Liver (tissue), 3 donors: ENCODE measurements around the gene POPDC2.

ENCODE experiments used
- CTCF ChIP-seq: fragments of 150-350 bp; IDR thresholded peaks from 2 replicates; pipeline ENCODE4 v1.5.1; 2017; ENCODE audit warnings: improper control_type of control experiment, low read depth, low read length; ENCODE audit not compliant: missing input control
- FOXA1 ChIP-seq: IDR thresholded peaks from 2 replicates; pipeline ENCODE4 v1.6.1; 2016; ENCODE audit warnings: antibody characterized with exemption
- FOXA2 ChIP-seq: IDR thresholded peaks from 2 replicates; pipeline ENCODE4 v1.6.1; 2016; ENCODE audit warnings: antibody characterized with exemption
- GABPA ChIP-seq, 2 donors: IDR thresholded peaks in 1 of 2; conservative IDR thresholded peaks in 1 of 2; 2 replicates each; pipeline ENCODE4 v1.6.1; 2016; ENCODE audit warnings: antibody characterized with exemption in 2 of 2, mild to moderate bottlenecking in 1 of 2, moderate library complexity in 1 of 2
- HNF4A ChIP-seq, 2 donors: conservative IDR thresholded peaks; 2 replicates each; pipeline ENCODE4 v1.6.1; 2016; ENCODE audit warnings: antibody characterized with exemption in 2 of 2, mild to moderate bottlenecking in 2 of 2
- JUND ChIP-seq, 2 donors: IDR thresholded peaks; 2 replicates each; pipeline ENCODE4 v1.6.1; 2016; ENCODE audit warnings: antibody characterized with exemption in 2 of 2
- RAD21 ChIP-seq, 2 donors: IDR thresholded peaks; 2 replicates each; pipeline ENCODE4 v1.6.1; 2016; ENCODE audit warnings: antibody characterized with exemption in 2 of 2, mild to moderate bottlenecking in 2 of 2
- REST ChIP-seq: IDR thresholded peaks from 2 replicates; pipeline ENCODE4 v1.6.1; 2016; ENCODE audit warnings: antibody characterized with exemption, mild to moderate bottlenecking
- SP1 ChIP-seq: IDR thresholded peaks from 2 replicates; pipeline ENCODE4 v1.6.1; 2018; ENCODE audit warnings: antibody characterized with exemption, mild to moderate bottlenecking
- TAF1 ChIP-seq: conservative IDR thresholded peaks from 2 replicates; pipeline ENCODE4 v1.6.1; 2016; ENCODE audit warnings: antibody characterized with exemption, mild to moderate bottlenecking
- YY1 ChIP-seq: IDR thresholded peaks from 2 replicates; pipeline ENCODE4 v1.6.1; 2016; ENCODE audit warnings: antibody characterized with exemption, mild to moderate bottlenecking
- TF ChIP-seq, protein P1 (sequence below): IDR thresholded peaks from 2 replicates; pipeline ENCODE4 v1.6.1; 2016; ENCODE audit warnings: antibody characterized with exemption
- TF ChIP-seq, protein P2 (sequence below): IDR thresholded peaks from 2 replicates; pipeline ENCODE4 v1.6.1; 2016; ENCODE audit warnings: antibody characterized with exemption
- donor health status: healthy.
- donor health status: healthy.

GRCh38 chr3:119632216-119632615 lies 28.2 kb downstream of the POPDC2 start:
- TF ChIP-seq YY1 (no peak), CTCF (no peak), RAD21 (IDR thresholded peaks at IDR 0.05) (no peak), JUND (IDR thresholded peaks at IDR 0.05) (no peak), REST (no peak), HNF4A (conservative IDR thresholded peaks at IDR 0.05) (no peak), TAF1 (no peak), FOXA1 (no peak), GABPA (IDR thresholded peaks at IDR 0.05 in 1 of 2, conservative IDR thresholded peaks at IDR 0.05 in 1 of 2) (no peak), FOXA2 (no peak), SP1 (no peak)
- TF ChIP-seq, protein P1, sequence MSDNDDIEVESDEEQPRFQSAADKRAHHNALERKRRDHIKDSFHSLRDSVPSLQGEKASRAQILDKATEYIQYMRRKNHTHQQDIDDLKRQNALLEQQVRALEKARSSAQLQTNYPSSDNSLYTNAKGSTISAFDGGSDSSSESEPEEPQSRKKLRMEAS: no peak
- TF ChIP-seq, protein P2, sequence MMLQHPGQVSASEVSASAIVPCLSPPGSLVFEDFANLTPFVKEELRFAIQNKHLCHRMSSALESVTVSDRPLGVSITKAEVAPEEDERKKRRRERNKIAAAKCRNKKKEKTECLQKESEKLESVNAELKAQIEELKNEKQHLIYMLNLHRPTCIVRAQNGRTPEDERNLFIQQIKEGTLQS: no peak
